ENCODE measurements around the gene PI4K2A. TPM values are rescaled to one million over a fixed set of nuclear protein-coding genes. Genes with fewer than 3 reads are reported as not detected.

Gene PI4K2A
- total RNA-seq, 1 donor from 2014 or later = 17.7 TPM

GRCh38 chr10:97618285-97618684, 22.2 kb upstream of the PI4K2A start:
- no peak overlapping the region for H3K4me3 ChIP-seq
- intact Hi-C loops (cut with DNase I) = no loop called here

DNA sequence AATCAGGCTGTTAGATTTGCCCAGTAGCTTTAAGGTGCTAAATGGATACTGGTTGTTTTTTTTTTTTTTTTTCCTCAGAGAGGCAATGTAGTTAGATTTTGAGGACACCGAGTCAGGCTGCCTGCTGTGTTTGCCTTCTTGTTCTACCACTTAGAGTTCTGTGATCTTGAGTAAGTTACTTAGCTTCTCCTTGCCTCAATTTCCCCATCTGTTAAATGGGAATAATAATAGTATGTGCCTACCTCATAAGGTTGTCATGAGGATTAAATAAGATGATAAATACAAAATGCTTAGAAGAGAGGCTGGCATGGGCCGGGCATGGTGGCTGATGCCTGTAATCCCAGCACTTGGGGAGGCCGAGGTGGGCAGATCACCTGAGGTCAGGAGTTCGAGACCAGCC, 21.7 kb upstream of the PI4K2A start:
- TF ChIP-seq POLR2AphosphoS5 (IDR thresholded peaks at IDR 0.05; ENCODE audit: insufficient read depth in 1 of 2, low read depth in 1 of 2) (no peak), POLR2A (IDR thresholded peaks at IDR 0.05) (no peak)
- no peaks in the 10 kb centered on the region for H3K36me3 ChIP-seq
- no peak for DNase-seq (ENCODE audit: extremely low spot score in 2 of 2)
- no peak overlapping the region for H3K27ac ChIP-seq
- H3K27me3 ChIP-seq = no peaks in the 10 kb centered on the region
- H3K4me1 ChIP-seq = no peaks in the 10 kb centered on the region
- no peaks in the 10 kb centered on the region for H3K9me3 ChIP-seq
- intact Hi-C loops (cut with DNase I) = no loop called here
- no peak overlapping the region for H3K4me3 ChIP-seq

More at GRCh38 chr10:97618285-97618684, 22.2 kb upstream of the PI4K2A start:
- Histone ChIP-seq H3K27me3 (no peaks in the 10 kb centered on the region), H3K27ac (no peak overlapping the region), H3K9me3 (no peaks in the 10 kb centered on the region), H3K36me3 (no peaks in the 10 kb centered on the region), H3K4me1 (no peaks in the 10 kb centered on the region)
- DNase-seq (ENCODE audit: extremely low spot score in 2 of 2) = no peak
- TF ChIP-seq POLR2A (IDR thresholded peaks at IDR 0.05) (no peak), POLR2AphosphoS5 (IDR thresholded peaks at IDR 0.05; ENCODE audit: insufficient read depth in 1 of 2, low read depth in 1 of 2) (no peak), CTCF (IDR thresholded peaks at IDR 0.05) (no peak)

DNA sequence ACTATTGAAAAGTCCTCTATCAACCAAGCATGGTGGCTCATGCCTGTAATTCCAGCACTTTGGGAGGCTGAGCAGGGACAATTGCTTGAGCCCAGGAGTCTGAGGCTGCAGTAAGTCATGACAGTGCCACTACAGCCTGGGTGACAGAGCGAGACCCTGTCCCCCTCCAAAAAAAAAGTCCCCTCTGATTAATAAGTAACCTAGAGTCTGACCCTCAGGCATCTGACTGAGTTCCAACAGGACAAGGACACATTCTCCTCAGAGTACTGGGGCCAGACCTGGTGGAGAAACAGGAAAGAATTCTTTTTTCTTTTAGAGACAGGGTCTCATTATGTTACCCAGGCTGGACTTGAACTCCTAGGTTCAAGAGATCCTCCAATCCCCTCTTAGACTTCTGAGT, 17.2 kb upstream of the PI4K2A start:
- DNase-seq (ENCODE audit: extremely low spot score in 2 of 2) = no peak
- intact Hi-C loops (cut with DNase I) = no loop called here
- Histone ChIP-seq H3K4me1 (no peaks in the 10 kb centered on the region), H3K27me3 (no peaks in the 10 kb centered on the region), H3K4me3 (no peak overlapping the region), H3K36me3 (no peaks in the 10 kb centered on the region), H3K27ac (no peak overlapping the region), H3K9me3 (no peaks in the 10 kb centered on the region)
- TF ChIP-seq POLR2AphosphoS5 (IDR thresholded peaks at IDR 0.05; ENCODE audit: insufficient read depth in 1 of 2, low read depth in 1 of 2) = no peak
- TF ChIP-seq CTCF (IDR thresholded peaks at IDR 0.05) = no peak
- no peak for TF ChIP-seq POLR2A (IDR thresholded peaks at IDR 0.05)

- TF ChIP-seq CTCF (IDR thresholded peaks at IDR 0.05) (no peak), POLR2AphosphoS5 (IDR thresholded peaks at IDR 0.05; ENCODE audit: insufficient read depth in 1 of 2, low read depth in 1 of 2) (no peak), POLR2A (IDR thresholded peaks at IDR 0.05) (no peak)
- H3K36me3 ChIP-seq = no peaks in the 10 kb centered on the region
- H3K27ac ChIP-seq = no peak overlapping the region
- H3K27me3 ChIP-seq = no peaks in the 10 kb centered on the region
- DNase-seq (ENCODE audit: extremely low spot score in 2 of 2) = no peak
- peaks cover 5% of the 10 kb centered on the region for H3K4me1 ChIP-seq
- intact Hi-C loops (cut with DNase I) = no loop called here
- no peaks in the 10 kb centered on the region for H3K9me3 ChIP-seq
- H3K4me3 ChIP-seq = no peak overlapping the region
These were observed 12.7 kb upstream of the PI4K2A start for GRCh38 chr10:97627731-97628130.

DNA sequence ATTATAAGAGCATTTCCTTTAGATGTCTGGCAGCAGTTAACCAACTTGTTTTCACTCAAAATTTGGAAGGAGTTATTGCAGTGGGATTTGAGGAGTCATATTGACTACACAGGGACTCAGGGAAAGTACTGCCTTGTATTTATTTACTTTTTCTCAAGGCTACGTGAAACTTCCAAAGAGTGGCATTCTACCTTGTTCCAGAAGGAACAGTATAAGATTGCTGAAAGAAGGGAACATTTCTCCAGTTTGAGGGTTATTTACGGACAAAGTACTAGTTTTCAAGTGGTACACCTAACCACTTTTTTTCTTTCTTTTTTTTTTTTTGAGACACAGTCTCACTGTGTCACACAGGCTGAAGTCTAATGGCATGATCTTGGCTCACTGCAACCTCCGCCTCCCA, 12.2 kb upstream of the PI4K2A start:
- H3K27ac ChIP-seq = no peak overlapping the region
- intact Hi-C loops (cut with DNase I) = no loop called here

More for the DNA sequence above, 12.2 kb upstream of the PI4K2A start:
- H3K4me3 ChIP-seq = no peak overlapping the region
- H3K27me3 ChIP-seq = no peaks in the 10 kb centered on the region
- TF ChIP-seq CTCF (IDR thresholded peaks at IDR 0.05) (no peak), POLR2AphosphoS5 (IDR thresholded peaks at IDR 0.05; ENCODE audit: insufficient read depth in 1 of 2, low read depth in 1 of 2) (no peak), POLR2A (IDR thresholded peaks at IDR 0.05) (no peak)
- DNase-seq (ENCODE audit: extremely low spot score in 2 of 2) = no peak
- peaks cover 8% of the 10 kb centered on the region for H3K4me1 ChIP-seq
- H3K9me3 ChIP-seq = no peaks in the 10 kb centered on the region
- H3K36me3 ChIP-seq = no peaks in the 10 kb centered on the region
